ENCODE measurements around the gene LRRC8C.

GRCh38 chr1:89635825-89636815 lies 3.2 kb downstream of the LRRC8C start:
- no peak for TF ChIP-seq CTCF (IDR thresholded peaks at IDR 0.05)
- TF ChIP-seq EZH2 (IDR thresholded peaks at IDR 0.05) = no peak
